HG03025 (cell line): ENCODE results near the gene RAB22A.
"Not testable (repeated sequence)": the region's sequence is repeated elsewhere in the genome, so short reads cannot be mapped to it uniquely, and the experiment has no call there.

Source experiments
- ATAC-seq: cut with Tn5 transposase; IDR thresholded peaks from one replicate; pipeline ENCODE4 v1.9.1; 2021; ENCODE audit warnings: mild to moderate bottlenecking, moderate library complexity; ENCODE audit not compliant: unreplicated experiment, low FRiP score

Gene RAB22A

DNA sequence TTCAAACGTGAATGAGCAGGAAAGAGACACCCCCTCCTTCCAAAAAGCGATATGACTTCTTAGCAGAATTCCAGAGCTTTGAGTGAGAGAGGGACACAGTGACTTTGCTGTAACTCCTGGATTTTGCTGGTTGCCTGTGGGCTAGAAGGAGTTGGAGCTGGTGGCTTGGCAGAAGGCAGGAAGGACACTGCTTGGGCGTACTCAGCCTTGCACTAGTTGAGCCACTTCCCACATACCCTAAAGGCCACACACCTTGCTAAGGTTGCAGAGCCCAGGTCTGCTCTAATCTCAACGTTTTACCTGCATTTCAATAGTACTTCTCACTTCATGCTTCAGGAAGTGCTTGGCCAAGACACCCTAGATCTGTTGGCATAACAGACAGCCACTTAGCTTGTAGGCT lies 30.6 kb downstream of the RAB22A start:
- no peak for ATAC-seq

DNA sequence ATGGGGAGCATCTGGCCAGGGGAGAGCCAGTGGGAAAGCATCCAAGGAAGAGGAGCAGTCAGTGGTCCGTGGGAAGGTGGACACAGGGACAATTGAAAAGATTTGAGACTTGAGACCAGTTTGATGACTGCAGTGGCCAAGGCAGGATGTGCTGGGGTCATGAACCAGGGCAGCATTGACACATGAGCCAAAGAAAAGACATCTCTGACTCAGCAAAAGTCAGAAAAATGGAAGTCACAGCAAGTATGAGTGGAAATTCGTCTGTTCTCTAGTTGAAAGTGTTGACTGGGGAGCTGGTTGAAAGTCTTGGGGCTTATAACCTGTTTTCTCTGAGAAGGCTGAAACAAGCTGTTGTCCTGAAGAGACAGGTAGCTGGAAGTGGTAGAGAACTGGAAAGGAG lies 31.3 kb downstream of the RAB22A start:
- no peak for ATAC-seq

GRCh38 chr20:58342104-58342945 lies 32.8 kb downstream of the RAB22A start:
- no peak for ATAC-seq

- no peak for ATAC-seq
Measured at GRCh38 chr20:58344741-58345140, 35.2 kb downstream of the RAB22A start.

- no peak for ATAC-seq
Measured at GRCh38 chr20:58349570-58349969, 40.1 kb downstream of the RAB22A start.

DNA sequence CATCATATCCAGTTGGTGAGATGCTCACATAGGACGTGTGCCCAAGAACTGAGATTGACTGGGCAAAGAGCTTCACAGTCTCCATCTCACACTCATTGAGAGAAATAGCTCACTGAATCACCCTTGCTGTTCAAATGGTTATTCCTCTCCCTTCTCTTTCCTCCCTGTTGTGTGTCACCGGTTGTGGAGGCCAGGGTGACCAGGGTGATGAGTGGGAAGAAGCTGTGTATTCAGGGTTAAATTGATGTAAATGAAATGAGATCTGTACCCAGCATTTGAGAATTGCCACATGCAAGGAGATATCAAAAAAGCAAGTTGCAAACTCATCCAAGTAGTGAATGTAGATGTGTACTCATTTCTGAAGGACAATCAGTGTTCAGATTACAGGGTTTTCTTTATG lies 43.0 kb downstream of the RAB22A start:
- ATAC-seq = no peak

DNA sequence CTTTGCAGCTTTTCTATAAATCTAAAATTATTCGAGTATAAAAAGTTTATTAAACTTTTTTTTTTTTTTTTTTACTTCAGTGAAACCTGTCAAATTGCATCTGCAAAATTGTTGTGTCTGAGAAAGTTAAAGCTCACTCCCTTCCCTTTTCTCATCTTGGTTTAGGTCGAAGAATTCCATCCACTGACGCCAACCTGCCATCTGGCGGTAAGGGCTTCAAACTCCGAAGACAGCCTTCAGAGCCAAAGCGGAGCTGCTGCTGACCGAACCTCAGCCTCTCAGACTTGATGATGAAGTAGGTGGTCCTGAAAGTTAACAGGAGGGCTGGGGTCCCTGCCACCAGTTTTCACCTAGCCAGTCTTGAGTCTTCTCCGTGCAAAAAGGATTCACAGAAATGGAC lies 49.9 kb downstream of the RAB22A start:
- ATAC-seq = no peak

DNA sequence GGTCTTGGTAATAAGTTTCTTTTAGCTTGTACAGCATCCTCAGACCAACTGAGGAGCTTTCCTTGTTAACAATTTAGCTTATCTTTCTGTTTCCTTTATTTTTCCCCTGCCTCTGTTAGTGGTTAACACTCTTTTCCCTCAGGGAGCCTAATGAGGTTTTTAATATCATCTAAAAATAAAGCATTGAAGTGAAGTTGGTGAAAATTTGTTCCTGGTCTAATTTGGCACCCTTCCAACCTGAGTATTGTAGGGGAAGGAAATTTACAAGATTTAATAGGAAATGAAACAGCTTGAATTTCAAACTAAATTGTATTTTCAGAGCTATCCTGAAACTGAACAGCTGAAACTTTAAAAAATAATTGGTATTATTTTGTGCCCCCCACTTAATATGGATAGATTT lies 51.4 kb downstream of the RAB22A start:
- ATAC-seq = no peak

DNA sequence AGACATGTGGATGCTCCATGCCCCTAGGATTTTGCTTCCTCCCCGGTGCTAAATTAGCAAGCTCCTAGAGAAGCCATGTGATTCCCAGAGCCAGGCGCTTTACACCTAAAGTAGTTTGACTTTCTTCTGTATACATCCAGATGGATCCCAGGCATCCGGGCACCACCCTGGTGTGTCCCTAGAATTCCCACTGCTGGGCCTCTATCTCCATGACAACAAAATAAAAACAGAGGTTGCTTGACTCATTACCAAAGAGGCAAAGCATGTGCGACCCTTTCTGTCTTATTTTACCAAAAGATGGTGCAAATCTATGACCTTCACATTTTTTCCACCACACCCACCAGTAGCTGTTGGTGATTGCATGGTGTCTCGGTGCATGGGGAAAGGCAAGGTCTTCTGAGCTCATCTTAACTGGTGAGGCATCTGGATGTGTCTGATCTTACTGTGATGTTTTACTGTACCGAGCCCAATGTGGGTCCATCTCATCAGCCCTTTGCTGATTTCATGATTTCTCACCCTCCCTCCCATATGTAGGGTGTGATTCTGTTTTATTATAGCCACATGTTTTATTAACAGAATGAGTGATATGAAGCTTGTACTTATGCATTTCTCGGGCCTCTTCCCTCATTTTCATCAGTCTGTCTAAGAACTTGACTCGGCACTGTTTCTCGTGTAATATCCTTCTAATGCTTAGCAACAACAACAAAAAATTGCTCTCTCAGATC lies 52.1 kb downstream of the RAB22A start:
- ATAC-seq = no peak

DNA sequence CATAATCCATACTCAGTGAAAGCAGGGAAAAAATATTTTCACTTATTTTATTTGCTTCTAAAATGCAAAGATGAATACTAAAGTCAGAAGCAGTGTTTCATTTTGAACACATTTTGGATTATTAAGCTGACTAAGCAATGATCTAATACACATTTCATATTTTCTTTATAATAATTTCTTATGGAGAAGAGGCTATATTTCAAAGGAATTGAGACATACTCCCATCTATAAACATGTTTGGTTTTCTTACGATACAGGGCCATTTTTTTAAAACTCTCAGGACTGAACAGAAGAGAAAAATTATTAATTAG lies 52.6 kb downstream of the RAB22A start:
- no peak for ATAC-seq

DNA sequence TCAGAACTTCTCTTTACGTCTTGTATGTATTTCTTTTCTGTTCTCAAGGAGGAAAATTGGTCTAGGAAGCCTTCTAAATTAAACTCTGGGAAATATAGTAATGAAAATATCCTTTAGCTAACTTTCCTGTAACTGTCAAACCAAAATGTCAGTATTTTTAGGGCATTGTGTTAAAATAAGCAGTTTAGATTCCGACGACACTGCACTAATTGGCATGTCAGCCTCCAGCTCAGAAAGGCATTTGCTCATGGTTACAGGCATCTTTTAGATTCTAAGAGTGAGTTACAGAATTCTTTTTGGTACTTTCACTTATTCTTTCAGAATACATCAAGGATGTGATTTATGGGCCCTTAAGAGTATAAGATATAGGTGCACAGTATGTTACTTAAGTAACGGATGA lies 53.5 kb downstream of the RAB22A start:
- ATAC-seq = no peak

DNA sequence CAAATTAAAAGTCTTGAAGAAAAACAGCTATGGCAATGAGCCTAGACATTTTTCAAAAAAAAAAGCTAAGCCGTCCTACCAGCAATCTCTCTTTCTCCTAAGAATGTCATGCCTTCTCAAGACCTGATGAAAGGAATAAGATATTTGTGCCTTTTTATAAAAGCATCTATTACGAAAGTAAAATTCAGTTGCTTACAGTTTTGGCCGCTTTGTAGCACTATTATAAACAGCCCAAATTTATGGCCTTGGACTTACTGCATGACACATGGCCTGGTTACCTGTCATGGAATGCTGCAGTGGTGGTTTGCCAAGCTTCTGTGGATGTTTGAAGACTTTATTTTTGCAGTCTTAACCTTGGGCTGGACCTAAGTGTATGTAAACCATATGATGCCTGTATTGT lies 57.4 kb downstream of the RAB22A start:
- ATAC-seq = no peak

- ATAC-seq = no peak
Measured at GRCh38 chr20:58372806-58373205, 63.3 kb downstream of the RAB22A start.

DNA sequence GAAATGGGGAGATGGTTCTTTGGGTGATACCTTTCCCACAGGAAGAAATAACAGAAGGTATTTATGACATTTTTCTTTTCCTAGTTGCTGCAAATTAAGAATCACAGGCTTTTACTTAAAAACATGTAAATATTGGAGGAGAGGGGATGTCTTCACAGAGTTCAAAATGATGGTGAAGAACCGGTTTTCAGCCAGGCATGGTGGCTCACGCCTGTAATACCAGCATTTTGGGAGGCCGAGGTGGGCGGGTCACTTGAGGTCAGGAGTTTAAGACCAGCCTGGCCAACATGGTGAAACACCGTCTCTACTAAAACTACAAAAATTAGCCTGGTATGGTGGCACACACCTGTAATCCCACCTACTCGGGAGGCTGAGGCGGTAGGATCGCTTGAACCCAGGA lies 63.8 kb downstream of the RAB22A start:
- ATAC-seq = not testable (repeated sequence)

- ATAC-seq = no peak
Measured at GRCh38 chr20:58374027-58374850, 64.7 kb downstream of the RAB22A start.

- no peak for ATAC-seq
Measured at GRCh38 chr20:58374906-58375758, 65.6 kb downstream of the RAB22A start.

- ATAC-seq = no peak
Measured at GRCh38 chr20:58375759-58376352, 66.3 kb downstream of the RAB22A start.

- ATAC-seq = no peak
Measured at GRCh38 chr20:58377017-58377416, 67.5 kb downstream of the RAB22A start.

- ATAC-seq = no peak
Measured at GRCh38 chr20:58377766-58378401, 68.4 kb downstream of the RAB22A start.

DNA sequence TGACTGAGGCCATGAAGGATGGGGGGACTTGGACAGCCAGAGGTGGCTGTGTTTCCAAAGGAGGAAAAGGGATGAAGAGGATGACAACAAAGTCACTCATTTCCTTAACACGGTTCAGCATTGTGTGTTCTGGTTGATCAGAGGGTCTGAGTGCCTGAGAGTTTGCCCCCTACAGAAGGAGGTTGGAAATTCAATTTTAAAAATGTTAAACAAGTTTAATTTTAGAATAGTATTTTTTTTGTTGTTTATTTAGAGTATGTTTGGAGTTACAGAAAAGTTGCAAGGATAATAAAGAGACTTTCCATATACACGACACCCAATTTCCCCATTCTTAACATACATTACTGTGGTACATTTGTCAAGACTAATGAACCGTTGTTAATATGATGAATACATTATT lies 69.2 kb downstream of the RAB22A start:
- no peak for ATAC-seq
